ENCODE measurements around the gene PLPPR2.

Gene PLPPR2

DNA sequence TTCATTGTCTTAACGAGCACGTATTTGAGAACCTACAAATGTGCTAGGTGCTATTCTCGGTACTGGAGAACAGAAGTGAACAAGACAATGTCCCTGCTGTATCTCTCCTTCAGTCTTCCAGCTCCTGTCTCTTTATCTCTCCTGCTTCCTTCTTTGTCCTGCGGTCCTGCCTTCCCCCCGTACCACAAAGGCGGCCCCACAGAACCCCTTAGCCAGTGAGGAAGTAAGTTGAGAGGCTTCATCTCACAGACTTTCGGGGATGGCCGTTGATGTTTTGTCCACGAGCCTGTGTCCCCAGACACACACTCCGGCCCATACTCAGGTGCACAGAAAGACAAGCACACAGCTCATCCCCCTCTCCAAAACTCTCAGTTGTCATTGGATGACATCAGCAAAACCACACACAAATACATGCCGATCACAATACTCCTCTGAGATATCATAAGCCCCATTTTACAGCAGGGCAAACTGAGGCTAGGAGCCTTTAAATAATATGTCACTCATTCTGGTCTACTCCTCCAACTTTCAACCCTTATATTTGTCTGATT, 18.7 kb downstream of the PLPPR2 start:
- no peak overlapping the region for H2AK5ac ChIP-seq (ENCODE audit: low read length, severe bottlenecking)

DNA sequence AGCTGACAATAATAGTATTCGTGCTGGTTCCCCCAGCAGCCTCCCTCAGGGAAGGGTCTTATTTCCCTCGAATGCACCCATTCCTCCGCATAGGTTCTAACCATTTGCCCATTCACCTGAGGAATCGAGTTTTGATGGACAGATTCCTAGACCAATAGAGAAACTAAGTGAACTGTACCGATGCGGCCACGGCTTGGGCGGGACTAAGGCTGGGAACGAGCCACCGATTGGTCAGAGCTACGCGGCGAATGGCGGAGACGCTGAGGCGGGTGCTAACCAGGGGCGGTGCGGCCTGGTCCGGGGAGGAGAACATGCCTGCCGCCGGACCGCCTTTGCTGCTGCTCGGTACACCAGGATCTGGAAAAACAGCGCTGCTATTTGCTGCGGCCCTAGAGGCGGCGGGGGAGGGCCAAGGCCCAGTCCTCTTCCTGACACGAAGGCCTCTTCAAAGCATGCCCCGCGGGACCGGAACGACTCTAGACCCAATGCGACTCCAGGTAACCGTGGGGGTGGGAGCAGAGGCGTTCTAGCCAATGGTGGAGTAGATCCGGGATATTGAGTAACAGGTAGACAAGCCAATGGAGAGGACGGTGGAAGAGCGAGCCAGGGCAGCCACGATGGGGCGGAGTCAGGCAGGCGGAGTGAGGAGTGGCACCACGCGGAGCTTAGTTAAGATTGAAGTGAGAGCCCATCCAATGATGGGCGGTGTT, 19.4 kb downstream of the PLPPR2 start, which contains the start of gene SWSAP1:
SWSAP1 (plus strand) TSS at position 234 of the 710 bp plus-strand sequence; CDS start at position 249, 15 bp downstream.
- peak within 1 kb of the TSS; percentile 67 for H4K91ac ChIP-seq (ENCODE audit: low read length)
- peak within 1 kb of the TSS; percentile 97 for H2BK15ac ChIP-seq (ENCODE audit: low read depth, poor library complexity, severe bottlenecking)
- H3K27me3 ChIP-seq (ENCODE audit: control insufficient read depth in 1 of 2, insufficient read depth in 1 of 2, low read length in 2 of 2): no peaks in the 10 kb centered on the region
- peak within 1 kb of the TSS; percentile 96 for H3K27ac ChIP-seq (ENCODE audit: low read length, poor library complexity, severe bottlenecking)
- peak; percentile 100 for DNase-seq
- H2AFZ ChIP-seq (ENCODE audit: low read depth, low read length): peak within 1 kb of the TSS; percentile 93
- H2BK5ac ChIP-seq (ENCODE audit: low read depth, low read length, poor library complexity, severe bottlenecking): peak within 1 kb of the TSS; percentile 88
- no peaks in the 10 kb centered on the region for H3K9me3 ChIP-seq (ENCODE audit: control insufficient read depth, low read length)
- peak within 1 kb of the TSS; percentile 71 to 79 for H3K4me3 ChIP-seq (ENCODE audit: insufficient read depth in 1 of 2, low read depth in 1 of 2, low read length in 2 of 2)
- H3K9ac ChIP-seq (ENCODE audit: low read length): peak within 1 kb of the TSS; percentile 88
- peak within 1 kb of the TSS; percentile 65 for H3K4me2 ChIP-seq (ENCODE audit: low read length, poor library complexity, severe bottlenecking)
- H3K14ac ChIP-seq (ENCODE audit: low read length in 2 of 2): peak within 1 kb of the TSS in 1 of 2 experiments; percentile 73
- H2BK120ac ChIP-seq (ENCODE audit: low read depth, low read length): peak within 1 kb of the TSS; percentile 39
- H3K79me1 ChIP-seq (replicated peaks; ENCODE audit: low read length, poor library complexity, severe bottlenecking): peaks cover 7% of the 10 kb centered on the region
- H2BK12ac ChIP-seq (ENCODE audit: low read length in 2 of 2): peak within 1 kb of the TSS; percentile 55 to 76
- WGBS: under 1% methylated on average over 44 of the region's 44 CpGs
- H3K4me1 ChIP-seq (ENCODE audit: control insufficient read depth, insufficient read depth, low read depth, low read length): peaks cover 32% of the 10 kb centered on the region
- H3K4ac ChIP-seq (ENCODE audit: low read depth in 1 of 2, low read length in 2 of 2): peak within 1 kb of the TSS; percentile 18 to 97
- peak within 1 kb of the TSS; percentile 69 for H2AK5ac ChIP-seq (ENCODE audit: low read length, severe bottlenecking)
- no peak within 1 kb of the TSS for H3K23ac ChIP-seq (ENCODE audit: low read length in 2 of 2)
- peaks cover 0 to 2% of the 10 kb centered on the region in 2 experiments for H3K36me3 ChIP-seq (ENCODE audit: control insufficient read depth in 1 of 2, insufficient read depth in 2 of 2, low read depth in 1 of 2, low read length in 2 of 2)
- peak within 1 kb of the TSS; percentile 77 for H4K8ac ChIP-seq (ENCODE audit: low read length)
- H3K18ac ChIP-seq (ENCODE audit: low read depth in 1 of 2, low read length in 2 of 2): peak within 1 kb of the TSS; percentile 83 to 97

More for the DNA sequence above, 18.7 kb downstream of the PLPPR2 start:
- Histone ChIP-seq H3K4me3 (ENCODE audit: insufficient read depth in 1 of 2, low read depth in 1 of 2, low read length in 2 of 2) (peak overlapping the region in 1 of 2 experiments; percentile 79), H3K9me3 (ENCODE audit: control insufficient read depth, low read length) (no peaks in the 10 kb centered on the region), H3K14ac (ENCODE audit: low read length in 2 of 2) (no peak overlapping the region), H2BK120ac (ENCODE audit: low read depth, low read length) (no peak overlapping the region), H2AFZ (ENCODE audit: low read depth, low read length) (no peak overlapping the region), H3K4me1 (ENCODE audit: control insufficient read depth, insufficient read depth, low read depth, low read length) (peaks cover 28% of the 10 kb centered on the region), H4K8ac (ENCODE audit: low read length) (no peak overlapping the region), H3K4ac (ENCODE audit: low read depth in 1 of 2, low read length in 2 of 2) (no peak overlapping the region), H3K36me3 (ENCODE audit: control insufficient read depth in 1 of 2, insufficient read depth in 2 of 2, low read depth in 1 of 2, low read length in 2 of 2) (peaks cover 0 to 3% of the 10 kb centered on the region in 2 experiments), H2BK5ac (ENCODE audit: low read depth, low read length, poor library complexity, severe bottlenecking) (no peak overlapping the region), H3K9ac (ENCODE audit: low read length) (peak overlapping the region; percentile 88), H3K4me2 (ENCODE audit: low read length, poor library complexity, severe bottlenecking) (peak overlapping the region; percentile 65), H2BK15ac (ENCODE audit: low read depth, poor library complexity, severe bottlenecking) (no peak overlapping the region), H3K79me1 (replicated peaks; ENCODE audit: low read length, poor library complexity, severe bottlenecking) (peaks cover 7% of the 10 kb centered on the region), H4K91ac (ENCODE audit: low read length) (no peak overlapping the region), H3K18ac (ENCODE audit: low read depth in 1 of 2, low read length in 2 of 2) (no peak overlapping the region), H3K27ac (ENCODE audit: low read length, poor library complexity, severe bottlenecking) (no peak overlapping the region), H3K23ac (ENCODE audit: low read length in 2 of 2) (no peak overlapping the region), H3K27me3 (ENCODE audit: control insufficient read depth in 1 of 2, insufficient read depth in 1 of 2, low read length in 2 of 2) (no peaks in the 10 kb centered on the region), H2BK12ac (ENCODE audit: low read length in 2 of 2) (no peak overlapping the region)
- DNase-seq: no peak
- 68% methylated on average over 11 of the region's 11 CpGs for whole genome bisulfite sequencing

DNA sequence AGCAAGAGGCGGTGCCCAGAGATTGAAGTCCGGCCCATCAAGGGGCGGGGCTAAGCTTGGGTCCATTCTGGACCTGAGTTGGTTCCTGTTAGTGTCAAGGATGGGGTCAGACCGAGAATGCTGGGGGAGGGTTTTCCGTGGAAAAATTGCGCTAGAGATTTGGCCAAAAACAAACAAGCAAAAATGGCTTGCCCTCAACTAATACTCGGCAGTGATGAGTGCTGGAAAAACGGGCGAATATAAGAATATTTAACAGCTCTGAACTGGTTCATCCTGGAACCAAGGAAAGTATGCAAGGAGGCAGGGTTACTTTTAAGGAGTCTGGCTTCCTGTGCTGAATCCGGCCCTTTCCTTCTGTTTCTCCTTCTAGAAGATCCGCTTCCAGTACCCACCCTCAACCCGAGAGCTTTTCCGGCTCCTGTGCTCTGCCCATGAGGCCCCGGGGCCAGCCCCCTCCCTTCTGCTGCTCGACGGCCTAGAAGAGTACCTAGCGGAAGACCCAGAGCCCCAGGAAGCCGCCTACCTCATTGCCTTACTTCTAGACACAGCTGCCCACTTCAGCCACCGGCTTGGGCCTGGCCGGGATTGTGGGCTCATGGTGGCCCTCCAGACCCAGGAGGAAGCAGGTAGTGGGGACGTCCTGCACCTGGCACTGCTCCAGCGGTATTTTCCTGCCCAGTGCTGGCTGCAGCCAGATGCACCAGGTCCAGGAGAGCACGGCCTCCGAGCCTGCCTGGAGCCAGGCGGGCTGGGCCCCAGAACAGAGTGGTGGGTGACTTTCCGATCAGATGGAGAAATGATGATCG, 20.1 kb downstream of the PLPPR2 start:
- Histone ChIP-seq H3K4ac (ENCODE audit: low read depth in 1 of 2, low read length in 2 of 2) (peak overlapping the region; percentile 18 to 62), H4K91ac (ENCODE audit: low read length) (peak overlapping the region; percentile 22), H3K9me3 (ENCODE audit: control insufficient read depth, low read length) (no peaks in the 10 kb centered on the region), H3K14ac (ENCODE audit: low read length in 2 of 2) (peak overlapping the region in 1 of 2 experiments; percentile 73), H4K8ac (ENCODE audit: low read length) (peak overlapping the region; percentile 74), H3K79me1 (replicated peaks; ENCODE audit: low read length, poor library complexity, severe bottlenecking) (peaks cover 7% of the 10 kb centered on the region), H2AFZ (ENCODE audit: low read depth, low read length) (no peak overlapping the region), H3K9ac (ENCODE audit: low read length) (peak overlapping the region; percentile 87), H3K18ac (ENCODE audit: low read depth in 1 of 2, low read length in 2 of 2) (peak overlapping the region; percentile 73 to 92), H2BK120ac (ENCODE audit: low read depth, low read length) (peak overlapping the region; percentile 39), H3K4me2 (ENCODE audit: low read length, poor library complexity, severe bottlenecking) (peak overlapping the region; percentile 53), H3K4me1 (ENCODE audit: control insufficient read depth, insufficient read depth, low read depth, low read length) (peaks cover 32% of the 10 kb centered on the region), H3K27ac (ENCODE audit: low read length, poor library complexity, severe bottlenecking) (peak overlapping the region; percentile 64), H2BK5ac (ENCODE audit: low read depth, low read length, poor library complexity, severe bottlenecking) (no peak overlapping the region), H3K27me3 (ENCODE audit: control insufficient read depth in 1 of 2, insufficient read depth in 1 of 2, low read length in 2 of 2) (no peaks in the 10 kb centered on the region), H2AK5ac (ENCODE audit: low read length, severe bottlenecking) (peak overlapping the region; percentile 69), H2BK15ac (ENCODE audit: low read depth, poor library complexity, severe bottlenecking) (no peak overlapping the region), H3K23ac (ENCODE audit: low read length in 2 of 2) (peak overlapping the region in 1 of 2 experiments; percentile 75), H3K4me3 (ENCODE audit: insufficient read depth in 1 of 2, low read depth in 1 of 2, low read length in 2 of 2) (peak overlapping the region in 1 of 2 experiments; percentile 79), H3K36me3 (ENCODE audit: control insufficient read depth in 1 of 2, insufficient read depth in 2 of 2, low read depth in 1 of 2, low read length in 2 of 2) (no peaks in the 10 kb centered on the region), H2BK12ac (ENCODE audit: low read length in 2 of 2) (peak overlapping the region; percentile 55 to 76)
- 38% methylated on average over 27 of the region's 27 CpGs for WGBS
- DNase-seq: no peak

Data from mesenchymal stem cell (in vitro differentiated cells and primary cell).